Measurements from ENCODE around the gene ACOXL.

The ACOXL gene

GRCh38 chr2:111050701-111051376 lies 318.5 kb downstream of the ACOXL start:
- no peak overlapping the region for H3K4me3 ChIP-seq (ENCODE audit: low read length)
- H3K36me3 ChIP-seq (ENCODE audit: control insufficient read depth, insufficient read depth, low read length, severe bottlenecking), result no peaks in the 10 kb centered on the region
- H3K9ac ChIP-seq (ENCODE audit: low read length), result no peak overlapping the region
- DNase-seq (ENCODE audit: low read depth), result no peak
- H3K9me3 ChIP-seq (ENCODE audit: control insufficient read depth, low read length), result peaks cover 6% of the 10 kb centered on the region
- H3K4me1 ChIP-seq (ENCODE audit: control insufficient read depth, insufficient read depth, low read length), result no peaks in the 10 kb centered on the region
- peaks cover 65% of the 10 kb centered on the region for H3K27me3 ChIP-seq (replicated peaks; ENCODE audit: control insufficient read depth, insufficient read depth, low read length)

GRCh38 chr2:111052621-111053020 lies 320.2 kb downstream of the ACOXL start:
- peaks cover 3% of the 10 kb centered on the region for H3K9me3 ChIP-seq (ENCODE audit: control insufficient read depth, low read length)
- no peaks in the 10 kb centered on the region for H3K4me1 ChIP-seq (ENCODE audit: control insufficient read depth, insufficient read depth, low read length)
- H3K4me3 ChIP-seq (ENCODE audit: low read length), result no peak overlapping the region
- peaks cover 72% of the 10 kb centered on the region for H3K27me3 ChIP-seq (replicated peaks; ENCODE audit: control insufficient read depth, insufficient read depth, low read length)
- no peak overlapping the region for H3K9ac ChIP-seq (ENCODE audit: low read length)
- DNase-seq (ENCODE audit: low read depth), result no peak
- no peaks in the 10 kb centered on the region for H3K36me3 ChIP-seq (ENCODE audit: control insufficient read depth, insufficient read depth, low read length, severe bottlenecking)

- H3K9ac ChIP-seq (ENCODE audit: low read length), result no peak overlapping the region
- H3K27me3 ChIP-seq (replicated peaks; ENCODE audit: control insufficient read depth, insufficient read depth, low read length), result peaks cover 78% of the 10 kb centered on the region
- no peaks in the 10 kb centered on the region for H3K4me1 ChIP-seq (ENCODE audit: control insufficient read depth, insufficient read depth, low read length)
- H3K4me3 ChIP-seq (ENCODE audit: low read length), result no peak overlapping the region
- H3K36me3 ChIP-seq (ENCODE audit: control insufficient read depth, insufficient read depth, low read length, severe bottlenecking), result no peaks in the 10 kb centered on the region
- no peaks in the 10 kb centered on the region for H3K9me3 ChIP-seq (ENCODE audit: control insufficient read depth, low read length)
- no peak for DNase-seq (ENCODE audit: low read depth)
Measured at GRCh38 chr2:111053266-111053665, 320.9 kb downstream of the ACOXL start.

- H3K9ac ChIP-seq (ENCODE audit: low read length), result no peak overlapping the region
- H3K4me3 ChIP-seq (ENCODE audit: low read length), result no peak overlapping the region
- peaks cover 82% of the 10 kb centered on the region for H3K27me3 ChIP-seq (replicated peaks; ENCODE audit: control insufficient read depth, insufficient read depth, low read length)
- no peaks in the 10 kb centered on the region for H3K4me1 ChIP-seq (ENCODE audit: control insufficient read depth, insufficient read depth, low read length)
- no peaks in the 10 kb centered on the region for H3K9me3 ChIP-seq (ENCODE audit: control insufficient read depth, low read length)
- DNase-seq (ENCODE audit: low read depth), result no peak
- no peaks in the 10 kb centered on the region for H3K36me3 ChIP-seq (ENCODE audit: control insufficient read depth, insufficient read depth, low read length, severe bottlenecking)
Measured at GRCh38 chr2:111053825-111054515, 321.6 kb downstream of the ACOXL start.

- Histone ChIP-seq H3K4me3 (ENCODE audit: low read length) (no peak overlapping the region), H3K9me3 (ENCODE audit: control insufficient read depth, low read length) (no peaks in the 10 kb centered on the region), H3K36me3 (ENCODE audit: control insufficient read depth, insufficient read depth, low read length, severe bottlenecking) (no peaks in the 10 kb centered on the region), H3K27me3 (replicated peaks; ENCODE audit: control insufficient read depth, insufficient read depth, low read length) (peaks cover 72% of the 10 kb centered on the region), H3K9ac (ENCODE audit: low read length) (no peak overlapping the region), H3K4me1 (ENCODE audit: control insufficient read depth, insufficient read depth, low read length) (no peaks in the 10 kb centered on the region)
- DNase-seq (ENCODE audit: low read depth), result no peak
Measured at GRCh38 chr2:111054791-111055691, 322.7 kb downstream of the ACOXL start.

- Histone ChIP-seq H3K4me1 (ENCODE audit: control insufficient read depth, insufficient read depth, low read length) (no peaks in the 10 kb centered on the region), H3K9me3 (ENCODE audit: control insufficient read depth, low read length) (peaks cover 7% of the 10 kb centered on the region), H3K27me3 (replicated peaks; ENCODE audit: control insufficient read depth, insufficient read depth, low read length) (peaks cover 69% of the 10 kb centered on the region), H3K4me3 (ENCODE audit: low read length) (no peak overlapping the region), H3K9ac (ENCODE audit: low read length) (no peak overlapping the region), H3K36me3 (ENCODE audit: control insufficient read depth, insufficient read depth, low read length, severe bottlenecking) (no peaks in the 10 kb centered on the region)
- no peak for DNase-seq (ENCODE audit: low read depth)
Measured at GRCh38 chr2:111055735-111056134, 323.4 kb downstream of the ACOXL start.

GRCh38 chr2:111057045-111057444 lies 324.7 kb downstream of the ACOXL start:
- no peak overlapping the region for H3K4me3 ChIP-seq (ENCODE audit: low read length)
- H3K9me3 ChIP-seq (ENCODE audit: control insufficient read depth, low read length), result peaks cover 9% of the 10 kb centered on the region
- no peak overlapping the region for H3K9ac ChIP-seq (ENCODE audit: low read length)
- H3K4me1 ChIP-seq (ENCODE audit: control insufficient read depth, insufficient read depth, low read length), result no peaks in the 10 kb centered on the region
- peaks cover 65% of the 10 kb centered on the region for H3K27me3 ChIP-seq (replicated peaks; ENCODE audit: control insufficient read depth, insufficient read depth, low read length)
- DNase-seq (ENCODE audit: low read depth), result no peak
- no peaks in the 10 kb centered on the region for H3K36me3 ChIP-seq (ENCODE audit: control insufficient read depth, insufficient read depth, low read length, severe bottlenecking)

GRCh38 chr2:111057721-111058120 lies 325.3 kb downstream of the ACOXL start:
- Histone ChIP-seq H3K27me3 (replicated peaks; ENCODE audit: control insufficient read depth, insufficient read depth, low read length) (peaks cover 58% of the 10 kb centered on the region), H3K9ac (ENCODE audit: low read length) (no peak overlapping the region), H3K9me3 (ENCODE audit: control insufficient read depth, low read length) (peaks cover 9% of the 10 kb centered on the region), H3K36me3 (ENCODE audit: control insufficient read depth, insufficient read depth, low read length, severe bottlenecking) (no peaks in the 10 kb centered on the region), H3K4me3 (ENCODE audit: low read length) (no peak overlapping the region), H3K4me1 (ENCODE audit: control insufficient read depth, insufficient read depth, low read length) (no peaks in the 10 kb centered on the region)
- DNase-seq (ENCODE audit: low read depth), result no peak

- no peaks in the 10 kb centered on the region for H3K36me3 ChIP-seq (ENCODE audit: control insufficient read depth, insufficient read depth, low read length, severe bottlenecking)
- H3K4me3 ChIP-seq (ENCODE audit: low read length), result no peak overlapping the region
- peaks cover 9% of the 10 kb centered on the region for H3K9me3 ChIP-seq (ENCODE audit: control insufficient read depth, low read length)
- DNase-seq (ENCODE audit: low read depth), result no peak
- peaks cover 53% of the 10 kb centered on the region for H3K27me3 ChIP-seq (replicated peaks; ENCODE audit: control insufficient read depth, insufficient read depth, low read length)
- no peaks in the 10 kb centered on the region for H3K4me1 ChIP-seq (ENCODE audit: control insufficient read depth, insufficient read depth, low read length)
- no peak overlapping the region for H3K9ac ChIP-seq (ENCODE audit: low read length)
Measured at GRCh38 chr2:111058264-111058663, 325.9 kb downstream of the ACOXL start.

GRCh38 chr2:111061191-111061590 lies 328.8 kb downstream of the ACOXL start:
- Histone ChIP-seq H3K9me3 (ENCODE audit: control insufficient read depth, low read length) (peaks cover 9% of the 10 kb centered on the region), H3K9ac (ENCODE audit: low read length) (no peak overlapping the region), H3K27me3 (replicated peaks; ENCODE audit: control insufficient read depth, insufficient read depth, low read length) (peaks cover 31% of the 10 kb centered on the region), H3K4me3 (ENCODE audit: low read length) (no peak overlapping the region), H3K4me1 (ENCODE audit: control insufficient read depth, insufficient read depth, low read length) (no peaks in the 10 kb centered on the region), H3K36me3 (ENCODE audit: control insufficient read depth, insufficient read depth, low read length, severe bottlenecking) (no peaks in the 10 kb centered on the region)
- no peak for DNase-seq (ENCODE audit: low read depth)

- Histone ChIP-seq H3K36me3 (ENCODE audit: control insufficient read depth, insufficient read depth, low read length, severe bottlenecking) (no peaks in the 10 kb centered on the region), H3K9me3 (ENCODE audit: control insufficient read depth, low read length) (peaks cover 9% of the 10 kb centered on the region), H3K4me3 (ENCODE audit: low read length) (no peak overlapping the region), H3K4me1 (ENCODE audit: control insufficient read depth, insufficient read depth, low read length) (no peaks in the 10 kb centered on the region), H3K9ac (ENCODE audit: low read length) (no peak overlapping the region), H3K27me3 (replicated peaks; ENCODE audit: control insufficient read depth, insufficient read depth, low read length) (peaks cover 23% of the 10 kb centered on the region)
- DNase-seq (ENCODE audit: low read depth), result no peak
Measured at GRCh38 chr2:111062417-111062816, 330.0 kb downstream of the ACOXL start.

Data from adipocyte (in vitro differentiated cells).